A549 (cell line): ENCODE data around the gene UBP1. TPM values are rescaled to one million over a fixed set of nuclear protein-coding genes. Genes with fewer than 3 reads are reported as not detected.

Source experiments
- ATAC-seq, 2 experiments: fragments of 200-7000 bp in 1 of 2; fragments of >200 bp in 1 of 2; cut with Nextera tagmentation in 1 of 2; cut with Tn5 transposase in 1 of 2; 3 replicates each; pipeline versions ENCODE4 v1.8.0 to v1.9.1; 2018 to 2020; ENCODE audit warnings: mild to moderate bottlenecking in 1 of 2, moderate library complexity in 1 of 2
- CTCF ChIA-PET: fragments of 300-600 bp; sonication (Branson Sonifier 250); formaldehyde crosslinking; extraction: SDS; loops from one replicate; lab custom pipeline; 2021; ENCODE audit warnings: antibody characterized with exemption, inconsistent platforms; lab: Yijun Ruan, JAX
- POLR2A ChIA-PET: fragments of 350-600 bp; formaldehyde crosslinking; extraction: SDS; loops from one replicate; lab custom pipeline; 2021; ENCODE audit warnings: antibody characterized with exemption, inconsistent platforms; lab: Yijun Ruan, JAX
- DNase-seq, 2 experiments: peaks; one replicate each; pipeline versions ENCODE4 v3.0.0 to v3.0.0-alpha.2; 2011 to 2016; ENCODE audit warnings: low read depth in 1 of 2, low spot score in 1 of 2
- FAIRE-seq: peaks from 2 replicates; lab custom pipeline; 2011; peaks lifted over from hg19 to GRCh38; lab: Jason Lieb, UNC
- H3K27ac ChIP-seq, 2 experiments: fragments of >200 bp; sonication (Bioruptor Twin); formaldehyde crosslinking; 3 replicates each; pipeline ENCODE4 v1.5.1; 2016 to 2017
- H3K4me1 ChIP-seq: fragments of >200 bp; sonication (Bioruptor Twin); formaldehyde crosslinking; 3 replicates; pipeline ENCODE4 v1.6.1; 2016
- H3K4me2 ChIP-seq: fragments of >200 bp; sonication (Bioruptor Twin); formaldehyde crosslinking; 3 replicates; pipeline ENCODE4 v1.6.1; 2016
- H3K4me3 ChIP-seq: fragments of >200 bp; sonication (Bioruptor Twin); formaldehyde crosslinking; 3 replicates; pipeline ENCODE4 v1.5.1; 2016
- H3K9me3 ChIP-seq: fragments of >200 bp; sonication (Bioruptor Twin); formaldehyde crosslinking; 3 replicates; pipeline ENCODE4 v1.6.1; 2016
- CBX2 ChIP-seq: fragments of 200-600 bp; sonication (generic); IDR thresholded peaks from 2 replicates; pipeline ENCODE4 v1.6.1; 2016; ENCODE audit warnings: low read depth, mild to moderate bottlenecking, borderline replicate concordance
- CTCF ChIP-seq: fragments of >200 bp; sonication (Bioruptor Twin); formaldehyde crosslinking; IDR thresholded peaks from 3 replicates; pipeline ENCODE4 v1.5.1; 2016
- EHMT2 ChIP-seq: fragments of 200-600 bp; sonication (generic); IDR thresholded peaks from 2 replicates; pipeline ENCODE4 v1.6.1; 2016; ENCODE audit warnings: antibody characterized with exemption, low read depth, mild to moderate bottlenecking, moderate library complexity
- ESRRA ChIP-seq: fragments of 150-350 bp; IDR thresholded peaks from 2 replicates; pipeline ENCODE4 v1.6.1; 2014; ENCODE audit warnings: mild to moderate bottlenecking, low read length, borderline replicate concordance
- FOSL2 ChIP-seq, 2 experiments: fragments of 450-650 bp in 1 of 2; fragments of >200 bp in 1 of 2; sonication (Bioruptor Twin) in 1 of 2; formaldehyde crosslinking; IDR thresholded peaks; 2 replicates each; pipeline versions ENCODE4 v1.5.0 to v1.6.1; 2016 to 2020; ENCODE audit warnings: mild to moderate bottlenecking in 1 of 2, moderate library complexity in 1 of 2
- HDAC2 ChIP-seq: fragments of 200-600 bp; sonication (generic); IDR thresholded peaks from 2 replicates; pipeline ENCODE4 v1.6.1; 2016
- HOXA7 ChIP-seq: fragments of 250-450 bp; sonication (Bioruptor Pico); IDR thresholded peaks from 2 replicates; pipeline ENCODE4 v1.5.0; 2020; ENCODE audit warnings: mild to moderate bottlenecking, moderate library complexity
- JUN ChIP-seq, 2 experiments: fragments of >200 bp; sonication (Bioruptor Twin); formaldehyde crosslinking; IDR thresholded peaks; 2 replicates in 1 of 2; 3 replicates in 1 of 2; pipeline ENCODE4 v1.6.1; 2016 to 2017
- NFE2L2 ChIP-seq: fragments of 150-350 bp; conservative IDR thresholded peaks from 2 replicates; pipeline ENCODE4 v1.6.1; 2014; ENCODE audit warnings: low read length
- POLR2A ChIP-seq: IDR thresholded peaks from 2 replicates; pipeline ENCODE4 v1.6.1; 2012; ENCODE audit warnings: mild to moderate bottlenecking, low read length
- RAD21 ChIP-seq, 2 experiments: fragments of >200 bp in 1 of 2; sonication (Bioruptor Twin) in 1 of 2; formaldehyde crosslinking in 1 of 2; IDR thresholded peaks in 1 of 2; conservative IDR thresholded peaks in 1 of 2; 2 replicates in 1 of 2; 3 replicates in 1 of 2; pipeline ENCODE4 v1.6.1; 2012 to 2018; ENCODE audit warnings: inconsistent platforms in 1 of 2
- RARB ChIP-seq: fragments of 250-450 bp; sonication (Bioruptor Pico); IDR thresholded peaks from 2 replicates; pipeline ENCODE4 v1.8.0; 2021; ENCODE audit warnings: mild to moderate bottlenecking, moderate library complexity
- RCOR1 ChIP-seq: fragments of 150-350 bp; IDR thresholded peaks from 2 replicates; pipeline ENCODE4 v1.6.1; 2014; ENCODE audit warnings: antibody characterized with exemption, low read length, low read depth
- SMC3 ChIP-seq: fragments of >200 bp; sonication (Bioruptor Twin); formaldehyde crosslinking; IDR thresholded peaks from 3 replicates; pipeline ENCODE4 v1.6.1; 2018; ENCODE audit warnings: inconsistent platforms
- SREBF2 ChIP-seq: fragments of 450-650 bp; IDR thresholded peaks from 2 replicates; pipeline ENCODE4 v1.6.1; 2014; ENCODE audit warnings: mild to moderate bottlenecking, moderate library complexity
- TFCP2L1 ChIP-seq: fragments of 250-450 bp; sonication (Bioruptor Pico); IDR thresholded peaks from 2 replicates; pipeline ENCODE4 v1.5.0; 2021; ENCODE audit warnings: mild to moderate bottlenecking
- TP53 ChIP-seq: fragments of 250-450 bp; sonication (Bioruptor Pico); IDR thresholded peaks from 2 replicates; pipeline ENCODE4 v1.5.0; 2021; ENCODE audit warnings: mild to moderate bottlenecking, moderate library complexity
- USF2 ChIP-seq: fragments of 450-650 bp; IDR thresholded peaks from 2 replicates; pipeline ENCODE4 v1.6.1; 2014; ENCODE audit warnings: antibody characterized with exemption
- WGBS: methylation state at CpG from one replicate; pipeline ENCODE4 v1.1.6; 2017; ENCODE audit errors: missing lambda C conversion rate; 5-methylcytosine and 5-hydroxymethylcytosine counted together
- polyA plus RNA-seq, 4 experiments: library from polyadenylated mRNA; depleted of rRNA in 3 of 4; stranded (reverse); fragments of >200 nt; fragmentation: RNase III in 1 of 4; extraction: RNeasy Plus Mini Kit Qiagen cat#74134 plus additional on column Dnase treatment in 1 of 4; gene quantifications; 2 replicates in 3 of 4; 3 replicates in 1 of 4; pipeline ENCODE4 v1.2.3, GENCODE V29; 2011 to 2017

UBP1 gene
- polyA plus RNA-seq, 2 of the 4 experiments (the other 2 are of a cell fraction): 48.6 to 92.5 TPM

- TF ChIP-seq CBX2 (no peak), JUN (IDR thresholded peaks at IDR 0.05) (no peak), HOXA7 (CRISPR knock-in tag) (no peak), CTCF (no peak)
Observed at GRCh38 chr3:33377931-33378330, 62.3 kb downstream of the UBP1 start (continued).

GRCh38 chr3:33377489-33377888 is 62.7 kb downstream of the UBP1 start:
- no peak for FAIRE-seq
- H3K4me2 ChIP-seq: no peak overlapping the region
- no peak for TF ChIP-seq HOXA7 (CRISPR knock-in tag)
- TF ChIP-seq RAD21 (conservative IDR thresholded peaks at IDR 0.05 in 1 of 2, IDR thresholded peaks at IDR 0.05 in 1 of 2): peak in 1 of 2 experiments; percentile 29; a peak in 2 of 5 replicates
- TF ChIP-seq, all 56 proteins: peak for 1
- WGBS: 82% methylated on average over 3 of the region's 3 CpGs
- POLR2A ChIA-PET: no interaction called here
- Histone ChIP-seq H3K4me1 (peaks cover 4% of the 10 kb centered on the region; the same call in 1 of the 3 replicates), H3K4me3 (no peak overlapping the region), H3K27ac (peak overlapping the region in 1 of 2 experiments; percentile 42; a peak in 2 of 6 replicates), H3K9me3 (no peaks in the 10 kb centered on the region)
- DNase-seq: no peak
- CTCF ChIA-PET: no interaction called here
- ATAC-seq: peak; percentile 54 to 55; a peak in 4 of 6 replicates

DNA sequence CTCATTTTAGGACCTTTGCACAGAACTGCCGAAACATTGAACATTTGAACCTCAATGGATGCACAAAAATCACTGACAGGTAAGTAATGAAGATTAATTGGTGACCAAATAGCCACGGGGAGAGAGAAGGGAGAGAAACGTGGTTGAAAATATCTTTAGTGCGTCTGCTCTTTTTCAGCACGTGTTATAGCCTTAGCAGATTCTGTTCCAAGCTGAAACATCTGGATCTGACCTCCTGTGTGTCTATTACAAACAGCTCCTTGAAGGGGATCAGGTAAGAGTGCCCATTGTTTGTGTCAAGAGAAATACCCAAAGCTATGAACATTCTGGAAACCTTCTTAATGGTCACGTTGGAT is 67.1 kb downstream of the UBP1 start:
- ChIA-PET POLR2A (interaction anchor here (0.6 to 1.6 kb wide), 3 partner anchors 68 to 241 kb away, joined by 5 to 16 read pairs (median 9); no protein-coding TSS in a partner anchor), CTCF (interaction anchor here (0.6 to 8.9 kb wide), 73 partner anchors 9 to 665 kb away, joined by 3 to 187 read pairs (median 4); partner anchors contain the start of gene UBP1)
- DNase-seq: no peak
- Histone ChIP-seq H3K4me3 (no peak overlapping the region), H3K27ac (no peak overlapping the region), H3K9me3 (no peaks in the 10 kb centered on the region), H3K4me2 (peak overlapping the region; percentile 59), H3K4me1 (peaks cover 5% of the 10 kb centered on the region; the same call in 1 of the 3 replicates)
- TF ChIP-seq RCOR1 (no peak), ESRRA (no peak), USF2 (no peak), RARB (CRISPR knock-in tag) (no peak), POLR2A (no peak), TP53 (CRISPR knock-in tag) (no peak), SREBF2 (no peak), EHMT2 (no peak)
- no peak for FAIRE-seq
- ATAC-seq: peak; percentile 4 to 5; a peak in 2 of 6 replicates
- 50% methylated on average over 6 of the region's 6 CpGs for WGBS

- WGBS: 53% methylated on average over 14 of the region's 14 CpGs
- CTCF ChIA-PET: interaction anchor here (0.6 to 8.9 kb wide), 76 partner anchors 9 to 664 kb away, joined by 3 to 187 read pairs (median 4); partner anchors contain the start of gene UBP1
- Histone ChIP-seq H3K4me1 (peaks cover 5% of the 10 kb centered on the region; the same call in 1 of the 3 replicates), H3K4me3 (no peak overlapping the region), H3K27ac (no peak overlapping the region), H3K4me2 (peak overlapping the region; percentile 59), H3K9me3 (no peaks in the 10 kb centered on the region)
- POLR2A ChIA-PET: interaction anchor here (0.6 to 1.6 kb wide), 3 partner anchors 68 to 241 kb away, joined by 5 to 16 read pairs (median 9); no protein-coding TSS in a partner anchor
- no peak for TF ChIP-seq NFE2L2
- TF ChIP-seq HDAC2: no peak
- no peak for TF ChIP-seq FOSL2 (IDR thresholded peaks at IDR 0.05)
- TF ChIP-seq FOSL2 (CRISPR knock-in tag; IDR thresholded peaks at IDR 0.05): peak; percentile 82
- peak; percentile 92 for TF ChIP-seq SMC3
- TF ChIP-seq TFCP2L1 (CRISPR knock-in tag): no peak
- peak; percentile 88 to 89 for TF ChIP-seq RAD21 (conservative IDR thresholded peaks at IDR 0.05 in 1 of 2, IDR thresholded peaks at IDR 0.05 in 1 of 2)
- TF ChIP-seq TP53 (CRISPR knock-in tag): no peak
- peak; percentile 92 for TF ChIP-seq CTCF
- TF ChIP-seq ESRRA: no peak
- peak; percentile 29 to 53 for DNase-seq
- peak; percentile 70 to 78 for ATAC-seq
- peak; percentile 73 for FAIRE-seq
Observed at GRCh38 chr3:33372218-33373081, 67.8 kb downstream of the UBP1 start.
